Esophagus muscularis mucosa (tissue), 4 donors: ENCODE results near the gene CEP164. TPM values are rescaled to one million over a fixed set of nuclear protein-coding genes. Genes with fewer than 3 reads are reported as not detected.
A peak's percentile ranks its signal among the peaks of the same experiment; 100 is the strongest.

ENCODE experiments used
- DNase-seq: peaks from one replicate; pipeline ENCODE4 v3.0.0-alpha.2; 2017; ENCODE audit errors: extremely low spot score
- H3K27ac ChIP-seq, 4 donors: fragments of 200-600 bp; sonication (generic); replicated peaks in 1 of 4; 1 replicate in 3 of 4; 2 replicates in 1 of 4; pipeline ENCODE4 v1.5.1; 2016 to 2019; ENCODE audit warnings: mild to moderate bottlenecking in 1 of 4
- H3K27me3 ChIP-seq, 4 donors: fragments of 200-600 bp; sonication (generic); one replicate each; pipeline versions ENCODE4 v1.5.1 to v1.6.0; 2016 to 2019
- H3K36me3 ChIP-seq, 4 donors: fragments of 200-600 bp; sonication (generic); one replicate each; pipeline ENCODE4 v1.5.1; 2016 to 2019
- H3K4me1 ChIP-seq, 4 donors: fragments of 200-600 bp; sonication (generic); one replicate each; pipeline ENCODE4 v1.5.1; 2016 to 2019
- H3K4me3 ChIP-seq, 4 donors: fragments of 200-600 bp; sonication (generic); 1 replicate in 2 of 4; 2 replicates in 2 of 4; pipeline ENCODE4 v1.5.1; 2016 to 2019; ENCODE audit warnings: mild to moderate bottlenecking in 4 of 4, moderate library complexity in 1 of 4
- H3K9me3 ChIP-seq, 4 donors: fragments of 200-600 bp; sonication (generic); 1 replicate in 3 of 4; 2 replicates in 1 of 4; pipeline ENCODE4 v1.5.1; 2016 to 2019
- CTCF ChIP-seq, 3 experiments: fragments of 200-600 bp in 2 of 3; fragments of 450-650 bp in 1 of 3; sonication (generic) in 2 of 3; IDR thresholded peaks; one replicate each; pipeline ENCODE4 v1.5.1; 2017 to 2019; ENCODE audit warnings: antibody characterized with exemption in 3 of 3, mild to moderate bottlenecking in 2 of 3, moderate library complexity in 1 of 3
- EP300 ChIP-seq: sonication (generic); formaldehyde crosslinking; IDR thresholded peaks from one replicate; pipeline ENCODE4 v1.6.1; 2017; ENCODE audit warnings: antibody characterized with exemption
- POLR2A ChIP-seq: fragments of 450-650 bp; IDR thresholded peaks from one replicate; pipeline ENCODE4 v1.6.1; 2017; ENCODE audit warnings: antibody characterized with exemption, moderate library complexity, mild to moderate bottlenecking, low read depth
- POLR2AphosphoS5 ChIP-seq, 2 donors: sonication (generic); formaldehyde crosslinking; IDR thresholded peaks; one replicate each; pipeline ENCODE4 v1.6.1; 2017; ENCODE audit warnings: antibody characterized with exemption in 2 of 2
- WGBS: methylation state at CpG from one replicate; pipeline ENCODE4 v1.1.5; 2018; 5-methylcytosine and 5-hydroxymethylcytosine counted together
- intact Hi-C: fragments of 100-400 bp; cut with DNase I; formaldehyde crosslinking; loops from one replicate; pipeline ENCODE4 v1.15.1; 2023
- total RNA-seq, 4 donors: library from RNA; depleted of rRNA; stranded (reverse); fragments of >200 nt; gene quantifications; one replicate each; pipeline versions ENCODE4 v1.1.0 to v1.2.1, GENCODE V29; 2016

Gene CEP164
- total RNA-seq, 4 donors from 2014 or later, result 16.4 to 21.2 (median 18.7) TPM

GRCh38 chr11:117300773-117301172 is 26.9 kb upstream of the CEP164 start:
- no peak overlapping the region for H3K27ac ChIP-seq
- peak overlapping the region in 3 of 4 donors; percentile 24 to 32 (median 29) for H3K4me3 ChIP-seq
- intact Hi-C loops, result no loop called here
- DNase-seq, result no peak
- H3K36me3 ChIP-seq, result peaks cover 0 to 9% (median 2%) of the 10 kb centered on the region in 4 donors
- no peaks in the 10 kb centered on the region for H3K27me3 ChIP-seq
- H3K4me1 ChIP-seq, result peaks cover 18 to 23% (median 20%) of the 10 kb centered on the region in 4 donors
- no peaks in the 10 kb centered on the region for H3K9me3 ChIP-seq
- TF ChIP-seq EP300 (no peak), CTCF (IDR thresholded peaks at IDR 0.05) (no peak), POLR2AphosphoS5 (IDR thresholded peaks at IDR 0.05) (no peak), POLR2A (no peak)
- WGBS, result 63% methylated on average over 5 of the region's 5 CpGs

GRCh38 chr11:117302228-117302627 is 25.4 kb upstream of the CEP164 start:
- TF ChIP-seq POLR2AphosphoS5 (IDR thresholded peaks at IDR 0.05) (no peak), POLR2A (no peak), EP300 (no peak), CTCF (IDR thresholded peaks at IDR 0.05) (no peak)
- H3K36me3 ChIP-seq, result peaks cover 0 to 8% (median 2%) of the 10 kb centered on the region in 4 donors
- no peaks in the 10 kb centered on the region for H3K9me3 ChIP-seq
- H3K27me3 ChIP-seq, result no peaks in the 10 kb centered on the region
- no peak overlapping the region for H3K27ac ChIP-seq
- intact Hi-C loops, result no loop called here
- no peak for DNase-seq
- H3K4me1 ChIP-seq, result peaks cover 18 to 23% (median 20%) of the 10 kb centered on the region in 4 donors
- H3K4me3 ChIP-seq, result no peak overlapping the region
- WGBS, result 96% methylated on average over 6 of the region's 7 CpGs

- TF ChIP-seq EP300 (no peak), POLR2A (no peak), POLR2AphosphoS5 (IDR thresholded peaks at IDR 0.05) (no peak), CTCF (IDR thresholded peaks at IDR 0.05) (no peak)
- no peak for DNase-seq
- Histone ChIP-seq H3K27me3 (no peaks in the 10 kb centered on the region), H3K36me3 (peaks cover 0 to 8% (median 2%) of the 10 kb centered on the region in 4 donors), H3K4me1 (peaks cover 18 to 23% (median 20%) of the 10 kb centered on the region in 4 donors), H3K27ac (no peak overlapping the region), H3K4me3 (no peak overlapping the region), H3K9me3 (no peaks in the 10 kb centered on the region)
- WGBS, result 90% methylated on average over 3 of the region's 4 CpGs
- intact Hi-C loops, result no loop called here
Measured at GRCh38 chr11:117303101-117303500, 24.6 kb upstream of the CEP164 start.

GRCh38 chr11:117303646-117304315 is 23.9 kb upstream of the CEP164 start:
- no peaks in the 10 kb centered on the region for H3K27me3 ChIP-seq
- WGBS, result 94% methylated on average over 5 of the region's 5 CpGs
- no peak for DNase-seq
- peaks cover 0 to 8% (median 2%) of the 10 kb centered on the region in 4 donors for H3K36me3 ChIP-seq
- intact Hi-C loops, result no loop called here
- peaks cover 18 to 23% (median 20%) of the 10 kb centered on the region in 4 donors for H3K4me1 ChIP-seq
- H3K4me3 ChIP-seq, result no peak overlapping the region
- no peaks in the 10 kb centered on the region for H3K9me3 ChIP-seq
- no peak for TF ChIP-seq CTCF (IDR thresholded peaks at IDR 0.05)
- no peak for TF ChIP-seq POLR2AphosphoS5 (IDR thresholded peaks at IDR 0.05)
- no peak for TF ChIP-seq EP300
- TF ChIP-seq POLR2A, result no peak
- H3K27ac ChIP-seq, result no peak overlapping the region
